ENCODE measurements around the gene ARFGAP3. TPM values are rescaled to one million over a fixed set of nuclear protein-coding genes. Genes with fewer than 3 reads are reported as not detected.
"Not testable (repeated sequence)": the region's sequence is repeated elsewhere in the genome, so short reads cannot be mapped to it uniquely, and the experiment has no call there.

Gene ARFGAP3
- total RNA-seq, 1 donor from 2014 or later: 53.7 TPM

DNA sequence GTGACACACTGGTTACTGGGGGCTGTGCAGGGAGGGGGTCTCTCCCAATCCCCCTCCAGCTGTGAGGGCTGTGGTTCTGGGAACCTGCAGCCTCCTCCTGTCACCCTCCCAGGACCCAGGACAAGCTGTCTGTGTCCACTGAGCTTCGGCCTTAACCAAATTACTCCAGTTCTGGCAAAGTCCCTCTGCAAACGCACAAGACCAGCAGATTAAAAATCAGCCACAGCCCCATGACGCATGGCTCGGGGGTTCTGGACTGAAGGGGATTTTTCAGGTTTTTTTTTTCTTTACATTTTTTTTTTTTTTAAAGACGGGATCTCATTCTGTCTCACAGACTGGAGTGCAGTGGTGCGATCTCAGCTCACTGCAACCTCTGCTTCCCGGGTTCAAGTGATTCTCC is 104.2 kb downstream of the ARFGAP3 start:
- H3K9me3 ChIP-seq: no peaks in the 10 kb centered on the region
- no peak overlapping the region for H3K4me3 ChIP-seq
- no peak for DNase-seq
- ATAC-seq: no peak
- no peaks in the 10 kb centered on the region for H3K36me3 ChIP-seq
- H3K4me1 ChIP-seq: peaks cover 26% of the 10 kb centered on the region
- intact Hi-C loops (cut with DNase I): no loop called here
- H3K27ac ChIP-seq: peak overlapping the region; percentile 79
- TF ChIP-seq, protein P1, sequence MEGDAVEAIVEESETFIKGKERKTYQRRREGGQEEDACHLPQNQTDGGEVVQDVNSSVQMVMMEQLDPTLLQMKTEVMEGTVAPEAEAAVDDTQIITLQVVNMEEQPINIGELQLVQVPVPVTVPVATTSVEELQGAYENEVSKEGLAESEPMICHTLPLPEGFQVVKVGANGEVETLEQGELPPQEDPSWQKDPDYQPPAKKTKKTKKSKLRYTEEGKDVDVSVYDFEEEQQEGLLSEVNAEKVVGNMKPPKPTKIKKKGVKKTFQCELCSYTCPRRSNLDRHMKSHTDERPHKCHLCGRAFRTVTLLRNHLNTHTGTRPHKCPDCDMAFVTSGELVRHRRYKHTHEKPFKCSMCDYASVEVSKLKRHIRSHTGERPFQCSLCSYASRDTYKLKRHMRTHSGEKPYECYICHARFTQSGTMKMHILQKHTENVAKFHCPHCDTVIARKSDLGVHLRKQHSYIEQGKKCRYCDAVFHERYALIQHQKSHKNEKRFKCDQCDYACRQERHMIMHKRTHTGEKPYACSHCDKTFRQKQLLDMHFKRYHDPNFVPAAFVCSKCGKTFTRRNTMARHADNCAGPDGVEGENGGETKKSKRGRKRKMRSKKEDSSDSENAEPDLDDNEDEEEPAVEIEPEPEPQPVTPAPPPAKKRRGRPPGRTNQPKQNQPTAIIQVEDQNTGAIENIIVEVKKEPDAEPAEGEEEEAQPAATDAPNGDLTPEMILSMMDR (IDR thresholded peaks at IDR 0.05): no peak
- no peaks in the 10 kb centered on the region for H3K27me3 ChIP-seq

DNA sequence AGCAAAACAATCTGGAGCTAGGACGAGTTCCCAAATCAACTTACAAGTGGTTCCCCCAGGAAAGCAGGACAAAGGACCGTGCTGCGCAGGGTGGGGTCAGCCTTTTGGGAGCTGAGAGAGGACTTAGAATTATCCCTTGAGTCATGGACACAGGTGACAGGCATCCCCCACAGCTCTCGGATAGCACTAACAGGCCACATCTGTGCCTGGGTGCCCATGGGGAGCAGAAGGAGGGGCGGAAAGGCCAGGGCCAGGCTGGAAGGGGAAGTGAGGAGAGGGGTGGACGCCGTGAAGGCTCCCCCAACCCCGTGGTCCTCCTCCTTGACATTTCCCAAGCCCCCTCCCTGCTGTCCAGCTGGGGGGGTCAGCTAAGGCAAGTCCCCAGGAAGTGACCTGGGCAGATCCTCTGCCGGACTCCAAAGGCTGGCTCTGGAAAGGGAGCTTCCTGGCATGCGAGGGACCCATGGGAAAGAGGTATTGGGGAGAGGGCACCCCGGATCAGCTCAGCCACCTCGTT is 104.8 kb downstream of the ARFGAP3 start:
- Histone ChIP-seq H3K27me3 (no peaks in the 10 kb centered on the region), H3K9me3 (no peaks in the 10 kb centered on the region), H3K4me3 (no peak overlapping the region), H3K27ac (peak overlapping the region; percentile 79), H3K36me3 (no peaks in the 10 kb centered on the region), H3K4me1 (peaks cover 31% of the 10 kb centered on the region)
- ATAC-seq: peak; percentile 28
- TF ChIP-seq, protein P1 (IDR thresholded peaks at IDR 0.05): no peak
- DNase-seq: no peak
- intact Hi-C loops (cut with DNase I): no loop called here

DNA sequence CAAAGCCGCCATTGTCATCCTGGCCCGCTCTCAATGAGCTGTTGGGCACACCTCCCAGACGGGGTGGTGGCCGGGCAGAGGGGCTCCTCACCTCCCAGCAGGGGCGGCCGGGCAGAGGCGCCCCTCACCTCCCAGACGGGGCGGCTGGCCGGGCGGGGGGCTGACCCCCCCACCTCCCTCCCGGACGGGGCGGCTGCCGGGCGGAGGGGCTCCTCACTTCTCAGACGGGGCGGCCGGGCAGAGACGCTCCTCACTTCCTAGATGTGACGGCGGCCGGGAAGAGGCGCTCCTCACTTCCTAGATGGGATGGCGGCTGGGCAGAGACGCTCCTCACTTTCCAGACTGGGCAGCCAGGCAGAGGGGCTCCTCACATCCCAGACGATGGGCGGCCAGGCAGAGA is 106.7 kb downstream of the ARFGAP3 start:
- ATAC-seq; H3K27me3 ChIP-seq; H3K4me3 ChIP-seq; H3K36me3 ChIP-seq; DNase-seq; H3K27ac ChIP-seq; intact Hi-C loops (cut with DNase I); H3K9me3 ChIP-seq: not testable (repeated sequence)
- H3K4me1 ChIP-seq: peaks cover 36% of the 10 kb centered on the region

DNA sequence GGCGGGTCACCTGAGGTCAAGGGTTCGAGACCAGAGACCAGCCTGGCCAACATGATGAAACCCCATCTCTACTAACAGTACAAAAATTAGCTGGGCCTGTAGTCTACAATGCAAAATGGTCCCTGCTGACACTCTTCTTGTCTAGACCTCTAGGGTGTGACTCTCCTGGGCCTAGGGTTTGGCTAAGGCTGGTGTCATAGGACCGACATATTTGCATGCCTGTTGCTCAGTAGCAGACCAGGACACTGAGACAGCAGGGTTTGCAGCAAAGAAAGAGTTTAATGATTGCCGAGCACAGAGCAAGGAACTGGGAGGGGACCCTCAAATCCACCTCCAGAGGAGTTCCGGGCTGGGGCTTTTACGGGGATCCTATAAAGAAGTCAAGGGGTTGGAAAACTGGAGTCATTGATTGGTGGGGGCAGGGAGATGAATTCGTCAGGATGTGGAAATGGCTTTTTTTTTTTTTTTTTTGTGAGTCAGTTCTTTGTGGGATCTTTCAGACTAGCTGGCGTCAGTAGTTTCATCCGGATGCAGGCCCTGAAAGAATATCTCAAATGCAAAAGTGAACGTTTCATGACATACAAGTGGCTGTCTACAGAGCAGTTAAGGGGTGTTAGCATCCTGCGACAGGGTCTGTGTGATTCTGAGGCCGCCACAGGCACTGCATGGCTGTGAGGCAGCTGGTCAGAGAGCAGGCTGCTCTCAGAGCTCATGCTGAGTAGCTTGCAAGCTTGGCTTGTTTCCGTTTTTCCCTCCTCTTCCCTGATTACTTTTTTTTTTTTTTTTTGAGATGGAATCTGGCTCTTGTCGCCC is 109.2 kb downstream of the ARFGAP3 start:
- ATAC-seq: no peak
- peaks cover 54% of the 10 kb centered on the region for H3K4me1 ChIP-seq
- intact Hi-C loops (cut with DNase I): no loop called here
- no peak for DNase-seq
- TF ChIP-seq, protein P1 (IDR thresholded peaks at IDR 0.05): no peak
- H3K4me3 ChIP-seq: no peak overlapping the region
- H3K27ac ChIP-seq: peak overlapping the region; percentile 42
- no peaks in the 10 kb centered on the region for H3K27me3 ChIP-seq
- no peaks in the 10 kb centered on the region for H3K36me3 ChIP-seq
- no peaks in the 10 kb centered on the region for H3K9me3 ChIP-seq

Other genes starting within 250 kb of the ARFGAP3 start
- 66.9 TPM for gene POLDIP3, start 242.4 kb downstream of the ARFGAP3 start, total RNA-seq
- 1.0 TPM for gene ATP5MGL, start 216.7 kb downstream of the ARFGAP3 start, total RNA-seq
- 251 TPM for gene CYB5R3, start 207.9 kb downstream of the ARFGAP3 start, total RNA-seq
- 25.7 TPM for gene A4GALT, start 136.4 kb downstream of the ARFGAP3 start, total RNA-seq
- 128 TPM for gene PACSIN2, start 157.9 kb upstream of the ARFGAP3 start, total RNA-seq
- gene TTLL1, start 232.1 kb upstream of the ARFGAP3 start, total RNA-seq: 5.1 TPM